HG03196 (cell line): ENCODE data around the gene DRGX.

Experiments used
- ATAC-seq: cut with Tn5 transposase; IDR thresholded peaks from one replicate; pipeline ENCODE4 v1.9.1; 2021; ENCODE audit not compliant: unreplicated experiment

Gene DRGX

GRCh38 chr10:49348593-49348992 is 47.3 kb downstream of the DRGX start:
- no peak for ATAC-seq

- no peak for ATAC-seq
These were observed 48.1 kb downstream of the DRGX start for GRCh38 chr10:49347827-49348226.

- no peak for ATAC-seq
These were observed 48.5 kb downstream of the DRGX start for GRCh38 chr10:49347342-49347741.

- ATAC-seq = no peak
These were observed 51.0 kb downstream of the DRGX start for GRCh38 chr10:49344840-49345239.

- no peak for ATAC-seq
These were observed 57.3 kb downstream of the DRGX start for GRCh38 chr10:49338604-49339003.

GRCh38 chr10:49335364-49335972 is 60.4 kb downstream of the DRGX start:
- ATAC-seq = no peak

GRCh38 chr10:49334964-49335363 is 60.9 kb downstream of the DRGX start:
- ATAC-seq = no peak

GRCh38 chr10:49333192-49333591 is 62.7 kb downstream of the DRGX start:
- no peak for ATAC-seq

GRCh38 chr10:49332768-49333167 is 63.1 kb downstream of the DRGX start:
- ATAC-seq = no peak

GRCh38 chr10:49332333-49332732 is 63.6 kb downstream of the DRGX start:
- no peak for ATAC-seq

- ATAC-seq = no peak
These were observed 64.5 kb downstream of the DRGX start for GRCh38 chr10:49331431-49331830.

GRCh38 chr10:49330127-49330665 is 65.7 kb downstream of the DRGX start:
- ATAC-seq = no peak

- ATAC-seq = no peak
These were observed 66.8 kb downstream of the DRGX start for GRCh38 chr10:49329146-49329505.

GRCh38 chr10:49328401-49329145 is 67.3 kb downstream of the DRGX start:
- ATAC-seq = no peak

GRCh38 chr10:49327036-49327813 is 68.7 kb downstream of the DRGX start:
- ATAC-seq = no peak

- no peak for ATAC-seq
These were observed 69.7 kb downstream of the DRGX start for GRCh38 chr10:49325916-49326783.

GRCh38 chr10:49325131-49325915 is 70.6 kb downstream of the DRGX start:
- no peak for ATAC-seq

- no peak for ATAC-seq
These were observed 71.2 kb downstream of the DRGX start for GRCh38 chr10:49324711-49325110.

GRCh38 chr10:49323896-49324270 is 72.0 kb downstream of the DRGX start:
- ATAC-seq = no peak
